Sigmoid colon (tissue), 4 donors: ENCODE results near the gene ZACN.

Source experiments
- EP300 ChIP-seq, 4 donors: sonication (generic); formaldehyde crosslinking; IDR thresholded peaks; one replicate each; pipeline ENCODE4 v1.6.1; 2017; ENCODE audit warnings: antibody characterized with exemption in 4 of 4
- POLR2AphosphoS5 ChIP-seq, 4 donors: sonication (generic); formaldehyde crosslinking; IDR thresholded peaks; one replicate each; pipeline ENCODE4 v1.6.1; 2017; ENCODE audit warnings: antibody characterized with exemption in 4 of 4

- TF ChIP-seq EP300 (IDR thresholded peaks at IDR 0.05) = no peak
- TF ChIP-seq POLR2AphosphoS5 (IDR thresholded peaks at IDR 0.05) = no peak
These were observed 44.2 kb downstream of the ZACN start for GRCh38 chr17:76123191-76123499.
